HCT116 (cell line): ENCODE results near the gene RBMS1.

Experiments
- EGR1 ChIP-seq: IDR thresholded peaks from 2 replicates; pipeline ENCODE4 v1.6.1; 2012; ENCODE audit warnings: low read depth
- EZH2 ChIP-seq: fragments of 200-600 bp; sonication (generic); IDR thresholded peaks from 2 replicates; pipeline ENCODE4 v1.6.1; 2017; ENCODE audit warnings: antibody characterized with exemption, mixed run types
- EZH2phosphoT487 ChIP-seq: fragments of 200-600 bp; IDR thresholded peaks from 2 replicates; pipeline ENCODE4 v1.6.1; 2018; ENCODE audit warnings: antibody characterized with exemption, borderline replicate concordance
- FOSL1 ChIP-seq: IDR thresholded peaks from 2 replicates; pipeline ENCODE4 v1.6.1; 2012; ENCODE audit warnings: low read depth
- POLR2A ChIP-seq: IDR thresholded peaks from 2 replicates; pipeline ENCODE4 v1.7.0; 2011; ENCODE audit warnings: borderline replicate concordance; ENCODE audit not compliant: insufficient read depth, insufficient read length; ENCODE audit errors: extremely low read depth
- POLR2AphosphoS5 ChIP-seq: IDR thresholded peaks from 2 replicates; pipeline ENCODE4 v1.6.1; 2011; ENCODE audit warnings: mild to moderate bottlenecking, low read depth, low read length, moderate library complexity
- RAD21 ChIP-seq: IDR thresholded peaks from 2 replicates; pipeline ENCODE4 v1.6.1; 2012; ENCODE audit warnings: low read depth, mild to moderate bottlenecking
- TCF7L2 ChIP-seq: IDR thresholded peaks from 2 replicates; pipeline ENCODE4 v1.7.0; 2011; ENCODE audit warnings: borderline replicate concordance, inconsistent platforms; ENCODE audit not compliant: insufficient read depth, insufficient read length; ENCODE audit errors: extremely low read depth
- YY1 ChIP-seq: IDR thresholded peaks from 2 replicates; pipeline ENCODE4 v1.6.1; 2011; ENCODE audit warnings: low read length, low read depth, moderate library complexity, mild to moderate bottlenecking; ENCODE audit not compliant: insufficient replicate concordance; ENCODE audit errors: extremely low read depth
- ZFX ChIP-seq: fragments of 450-650 bp; IDR thresholded peaks from 2 replicates; pipeline ENCODE4 v1.6.1; 2017
- TF ChIP-seq, protein P1 (sequence below), 3 experiments: fragments of 200-600 bp in 1 of 3; sonication (generic) in 1 of 3; IDR thresholded peaks in 2 of 3; conservative IDR thresholded peaks in 1 of 3; 2 replicates each; pipeline ENCODE4 v1.5.1; 2012 to 2017; ENCODE audit warnings: low read depth in 2 of 3, low read length in 2 of 3, antibody characterized with exemption in 1 of 3, borderline replicate concordance in 1 of 3, control low read depth in 1 of 3, mild to moderate bottlenecking in 1 of 3, mixed read lengths in 1 of 3, mixed run types in 1 of 3, moderate library complexity in 1 of 3; ENCODE audit not compliant: insufficient read depth in 1 of 3
- TF ChIP-seq, protein P2 (sequence below): IDR thresholded peaks from 2 replicates; pipeline ENCODE4 v1.6.1; 2012
- TF ChIP-seq, protein P3 (sequence below): IDR thresholded peaks from 2 replicates; pipeline ENCODE4 v1.6.1; 2012

DNA sequence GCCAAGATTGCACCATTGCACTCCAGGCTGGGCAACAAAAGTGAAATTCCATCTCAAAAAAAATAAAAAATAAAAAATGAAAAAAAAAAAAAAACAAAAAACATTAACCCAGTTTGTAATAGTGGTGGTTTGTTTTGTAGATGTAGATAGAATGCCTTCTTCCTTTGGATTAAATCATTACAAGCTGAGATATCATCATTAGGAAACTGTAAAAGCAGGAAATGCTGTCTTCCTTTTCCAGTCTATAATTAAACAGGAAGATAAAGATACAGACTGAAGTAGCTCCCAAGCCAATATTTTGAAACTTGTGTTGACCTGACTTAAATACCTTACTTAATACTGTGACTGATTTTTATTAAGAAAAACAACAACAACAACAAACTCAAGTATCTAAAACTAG lies 43.1 kb downstream of the RBMS1 start:
- TF ChIP-seq YY1 (no peak), EZH2 (no peak), ZFX (no peak), POLR2AphosphoS5 (no peak), POLR2A (no peak), RAD21 (no peak), EZH2phosphoT487 (no peak), EGR1 (no peak), TCF7L2 (no peak), FOSL1 (no peak)
- TF ChIP-seq, protein P1, sequence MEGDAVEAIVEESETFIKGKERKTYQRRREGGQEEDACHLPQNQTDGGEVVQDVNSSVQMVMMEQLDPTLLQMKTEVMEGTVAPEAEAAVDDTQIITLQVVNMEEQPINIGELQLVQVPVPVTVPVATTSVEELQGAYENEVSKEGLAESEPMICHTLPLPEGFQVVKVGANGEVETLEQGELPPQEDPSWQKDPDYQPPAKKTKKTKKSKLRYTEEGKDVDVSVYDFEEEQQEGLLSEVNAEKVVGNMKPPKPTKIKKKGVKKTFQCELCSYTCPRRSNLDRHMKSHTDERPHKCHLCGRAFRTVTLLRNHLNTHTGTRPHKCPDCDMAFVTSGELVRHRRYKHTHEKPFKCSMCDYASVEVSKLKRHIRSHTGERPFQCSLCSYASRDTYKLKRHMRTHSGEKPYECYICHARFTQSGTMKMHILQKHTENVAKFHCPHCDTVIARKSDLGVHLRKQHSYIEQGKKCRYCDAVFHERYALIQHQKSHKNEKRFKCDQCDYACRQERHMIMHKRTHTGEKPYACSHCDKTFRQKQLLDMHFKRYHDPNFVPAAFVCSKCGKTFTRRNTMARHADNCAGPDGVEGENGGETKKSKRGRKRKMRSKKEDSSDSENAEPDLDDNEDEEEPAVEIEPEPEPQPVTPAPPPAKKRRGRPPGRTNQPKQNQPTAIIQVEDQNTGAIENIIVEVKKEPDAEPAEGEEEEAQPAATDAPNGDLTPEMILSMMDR (IDR thresholded peaks at IDR 0.05 in 2 of 3, conservative IDR thresholded peaks at IDR 0.05 in 1 of 3; ENCODE audit: borderline replicate concordance in 1 of 3, insufficient read depth in 1 of 3, low read depth in 2 of 3, low read length in 2 of 3), result no peak
- TF ChIP-seq, protein P2, sequence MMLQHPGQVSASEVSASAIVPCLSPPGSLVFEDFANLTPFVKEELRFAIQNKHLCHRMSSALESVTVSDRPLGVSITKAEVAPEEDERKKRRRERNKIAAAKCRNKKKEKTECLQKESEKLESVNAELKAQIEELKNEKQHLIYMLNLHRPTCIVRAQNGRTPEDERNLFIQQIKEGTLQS, result no peak
- TF ChIP-seq, protein P3, sequence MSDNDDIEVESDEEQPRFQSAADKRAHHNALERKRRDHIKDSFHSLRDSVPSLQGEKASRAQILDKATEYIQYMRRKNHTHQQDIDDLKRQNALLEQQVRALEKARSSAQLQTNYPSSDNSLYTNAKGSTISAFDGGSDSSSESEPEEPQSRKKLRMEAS, result no peak
